Measurements from ENCODE around the gene DRC1. TPM values are rescaled to one million over a fixed set of nuclear protein-coding genes. Genes with fewer than 3 reads are reported as not detected.
A peak's percentile ranks its signal among the peaks of the same experiment; 100 is the strongest.

Gene DRC1
- total RNA-seq, 2 experiments from 2014 or later: not detected

DNA sequence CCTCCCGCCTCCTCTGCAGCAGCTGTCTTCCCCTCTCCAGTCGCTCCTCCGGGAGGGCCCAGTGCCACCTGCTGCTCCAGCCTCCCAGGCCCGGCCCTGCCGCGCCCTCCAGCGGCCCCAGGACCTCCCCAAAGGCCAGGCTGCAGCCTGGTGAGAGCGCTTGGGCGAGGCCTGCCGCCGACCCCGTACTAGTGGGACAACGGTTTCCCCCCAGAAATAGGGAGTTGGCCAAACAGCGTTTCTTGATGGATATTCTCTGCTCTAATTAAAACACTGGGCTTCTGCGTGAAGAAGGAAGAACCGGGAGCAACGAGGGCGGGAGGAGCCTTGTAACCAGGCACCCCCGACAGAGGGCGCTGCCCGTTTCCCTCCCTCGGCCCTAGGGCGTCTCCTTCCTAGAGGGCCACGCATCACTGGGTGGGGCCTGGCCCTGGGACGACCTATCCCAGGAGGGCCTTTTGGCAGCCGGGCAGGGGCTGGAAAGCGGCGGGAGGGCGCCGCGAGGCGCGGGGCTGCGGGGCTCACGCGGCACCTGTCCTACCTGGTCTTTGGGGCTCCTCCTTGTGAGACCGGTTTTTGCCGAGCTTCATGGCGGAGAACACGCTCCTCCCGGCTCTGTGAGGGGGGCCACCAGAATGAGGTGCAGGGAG, 101.6 kb downstream of the DRC1 start:
- Mint-ChIP-seq H3K4me1 (ENCODE audit: low read depth) (peaks cover 5% of the 10 kb centered on the region), H3K9me3 (no peaks in the 10 kb centered on the region), H3K4me3 (peak overlapping the region; percentile 60), H3K27ac (no peak overlapping the region), H3K36me3 (no peaks in the 10 kb centered on the region), H3K27me3 (peaks cover 3% of the 10 kb centered on the region)
- CTCF ChIA-PET: interaction anchor here (0.6 to 4.6 kb wide), 18 partner anchors 9 to 482 kb away, joined by 3 to 37 read pairs (median 3); partner anchors contain the start of gene OTOF
- intact Hi-C loops (cut with micrococcal nuclease): loop anchor here (1.0 to 5.0 kb wide), 2 partner anchors 74 to 244 kb away; no protein-coding TSS in a partner anchor
- POLR2A ChIA-PET: interaction anchor here (0.7 kb wide), 1 partner anchor 17 kb away, joined by 3 read pairs; no protein-coding TSS in a partner anchor
- DNase-seq: peak; percentile 91

GRCh38 chr2:26504002-26504401, 102.3 kb downstream of the DRC1 start:
- Mint-ChIP-seq H3K27ac (no peak overlapping the region), H3K27me3 (peaks cover under 1% of the 10 kb centered on the region), H3K9me3 (no peaks in the 10 kb centered on the region), H3K4me1 (ENCODE audit: low read depth) (peaks cover 5% of the 10 kb centered on the region), H3K4me3 (peak overlapping the region; percentile 60), H3K36me3 (no peaks in the 10 kb centered on the region)
- DNase-seq: no peak
- ChIA-PET POLR2A (no interaction called here), CTCF (interaction anchor here (0.6 to 4.6 kb wide), 10 partner anchors 12 to 482 kb away, joined by 3 to 37 read pairs (median 3); partner anchors contain the start of gene OTOF)
- intact Hi-C loops (cut with micrococcal nuclease): loop anchor here (5.0 kb wide), 1 partner anchor 243 kb away; no protein-coding TSS in a partner anchor

GRCh38 chr2:26506279-26506678, 104.6 kb downstream of the DRC1 start:
- H3K4me1 Mint-ChIP-seq (ENCODE audit: low read depth): peaks cover 5% of the 10 kb centered on the region
- H3K36me3 Mint-ChIP-seq: no peaks in the 10 kb centered on the region
- CTCF ChIA-PET: no interaction called here
- no peaks in the 10 kb centered on the region for H3K27me3 Mint-ChIP-seq
- intact Hi-C loops (cut with micrococcal nuclease): no loop called here
- H3K4me3 Mint-ChIP-seq: no peak overlapping the region
- no peaks in the 10 kb centered on the region for H3K9me3 Mint-ChIP-seq
- POLR2A ChIA-PET: no interaction called here
- no peak for DNase-seq
- no peak overlapping the region for H3K27ac Mint-ChIP-seq

Other genes starting within 250 kb of the DRC1 start
- gene GAREM2, start 228.8 kb upstream of the DRC1 start, total RNA-seq: 1 to 10 TPM; 1.4 to 2.8 TPM
- gene HADHA, start 157.3 kb upstream of the DRC1 start, total RNA-seq: 100 to 1,000 TPM; 129 to 130 TPM
- 10 to 100 TPM; 73.8 to 78.1 TPM for gene HADHB, start 157.0 kb upstream of the DRC1 start, total RNA-seq
- 10 to 100 TPM; 31.9 to 34.2 TPM for gene SELENOI, start 55.8 kb upstream of the DRC1 start, total RNA-seq
- gene ADGRF3, start 55.1 kb upstream of the DRC1 start, total RNA-seq: 1 to 10 TPM; 1.4 to 3.7 TPM
- gene OTOF, start 76.2 kb downstream of the DRC1 start, total RNA-seq: 1 to 10 TPM; 1.6 to 1.9 TPM
- not detected for gene CIB4, start 239.4 kb downstream of the DRC1 start, total RNA-seq

Data from activated CD4-positive, alpha-beta memory T cell treated with anti-CD3 and anti-CD28 coated beads for 36 hours (primary cell).